Mammary epithelial cell (primary cell): ENCODE data around the gene TSPAN32.

Experiments
- CTCF ChIP-seq, 2 donors: IDR thresholded peaks in 1 of 2; conservative IDR thresholded peaks in 1 of 2; 2 replicates each; pipeline ENCODE4 v1.5.1; 2011 to 2012; ENCODE audit warnings: inconsistent platforms in 2 of 2, low read length in 2 of 2, mild to moderate bottlenecking in 2 of 2, control low read depth in 1 of 2, low read depth in 1 of 2; ENCODE audit not compliant: insufficient read depth in 1 of 2; ENCODE audit errors: extremely low read depth in 1 of 2
- EZH2 ChIP-seq: IDR thresholded peaks from 2 replicates; pipeline ENCODE4 v1.6.1; 2012; ENCODE audit warnings: low read length, inconsistent platforms, borderline replicate concordance

DNA sequence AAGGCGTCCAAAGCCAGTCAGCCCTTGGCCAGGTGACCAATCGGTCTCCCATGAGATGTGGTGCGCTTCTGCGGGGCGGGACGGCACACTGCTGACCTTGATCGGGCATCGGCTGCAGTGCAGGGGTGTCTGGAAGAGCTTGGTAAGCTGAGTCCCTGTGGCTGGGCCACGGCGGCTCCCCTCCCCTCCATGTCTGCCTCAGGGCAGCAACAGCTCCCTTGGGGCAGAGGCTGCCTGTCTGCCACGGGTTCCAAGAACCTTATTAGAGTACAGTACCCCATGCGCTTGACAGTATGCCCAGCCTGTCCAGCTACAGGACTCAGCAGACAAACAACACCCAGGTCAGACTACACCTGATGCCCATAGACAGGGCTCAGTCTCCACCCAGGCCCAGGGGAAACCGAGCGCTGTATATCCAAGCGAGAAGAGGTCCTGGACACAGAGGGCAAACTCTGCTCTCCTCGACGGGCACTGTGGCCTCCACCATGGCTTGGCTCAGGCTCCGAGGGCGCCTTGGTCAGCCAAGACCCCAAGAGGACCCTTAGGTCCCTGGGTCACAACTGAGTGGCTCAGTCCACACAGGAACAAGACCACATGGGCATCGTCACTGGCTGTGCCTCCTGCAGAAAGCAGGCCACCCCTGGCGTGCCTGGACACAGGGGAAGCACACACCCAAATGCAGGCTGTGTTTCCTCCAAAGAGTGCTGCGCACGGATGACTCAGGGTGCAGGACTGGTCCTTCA lies 18.9 kb downstream of the TSPAN32 start:
- TF ChIP-seq CTCF (conservative IDR thresholded peaks at IDR 0.05 in 1 of 2, IDR thresholded peaks at IDR 0.05 in 1 of 2; ENCODE audit: extremely low read depth in 1 of 2, insufficient read depth in 1 of 2, low read depth in 1 of 2, low read length in 2 of 2) (no peak), EZH2 (no peak)
